K562 (cell line): Measurements from ENCODE around the gene TRAF3. TPM values are rescaled to one million over a fixed set of nuclear protein-coding genes. Genes with fewer than 3 reads are reported as not detected.

ENCODE experiments used
- ATAC-seq: fragments of 200-7000 bp; cut with Tn5 transposase; 3 replicates; pipeline ENCODE4 v1.9.1; 2020; ENCODE audit warnings: moderate library complexity
- BruUV-seq: library from RNA; stranded (reverse); fragments of 400-500 nt; replicated peaks from 2 replicates; lab custom pipeline; 2021; lab: Mats Ljungman, UMichigan
- CTCF ChIA-PET: fragments of 300-600 bp; formaldehyde crosslinking; extraction: SDS; loops from one replicate; lab custom pipeline; 2021; ENCODE audit warnings: low intra/inter-chr PET ratio; lab: Yijun Ruan, JAX
- POLR2A ChIA-PET: fragments of 300-600, 350-650 bp; sonication (Branson Sonifier 250); formaldehyde crosslinking; extraction: SDS; loops from one replicate; lab custom pipeline; 2021; ENCODE audit warnings: antibody characterized with exemption, inconsistent platforms; lab: Yijun Ruan, JAX
- DNase-seq, 4 experiments: peaks; one replicate each; pipeline versions ENCODE4 v3.0.0 to v3.0.0-alpha.2; 2011 to 2018; ENCODE audit warnings: low spot score in 3 of 4, mixed read lengths in 3 of 4; ENCODE audit errors: extremely low read depth in 1 of 4
- FAIRE-seq: peaks from 2 replicates; lab custom pipeline; 2011; peaks lifted over from hg19 to GRCh38; lab: Jason Lieb, UNC
- H2AFZ ChIP-seq: 2 replicates; pipeline ENCODE4 v1.6.0; 2011; ENCODE audit warnings: low read depth, low read length, control low read depth, inconsistent platforms
- H3K27ac ChIP-seq: fragments of 200-600 bp; 3 replicates; pipeline ENCODE4 v1.8.0; 2011; ENCODE audit warnings: low read depth, mild to moderate bottlenecking, control low read depth, inconsistent platforms, low read length, moderate library complexity, mixed read lengths; ENCODE audit errors: extremely low read depth
- H3K27me3 ChIP-seq, 2 experiments: fragments of 300-600 bp in 1 of 2; 2 replicates in 1 of 2; 3 replicates in 1 of 2; pipeline versions ENCODE4 v1.6.0 to v1.8.0; 2011; ENCODE audit warnings: inconsistent platforms in 2 of 2, low read length in 2 of 2, mild to moderate bottlenecking in 1 of 2, mixed read lengths in 1 of 2, moderate library complexity in 1 of 2; ENCODE audit not compliant: control insufficient read depth in 2 of 2, insufficient read depth in 2 of 2
- H3K36me3 ChIP-seq: fragments of 300-600 bp; 3 replicates; pipeline ENCODE4 v1.8.0; 2011; ENCODE audit warnings: mild to moderate bottlenecking, low read length, inconsistent platforms; ENCODE audit not compliant: control insufficient read depth, insufficient read depth
- H3K4me1 ChIP-seq, 2 experiments: fragments of 200-600 bp in 1 of 2; replicated peaks in 1 of 2; 2 replicates in 1 of 2; 3 replicates in 1 of 2; pipeline versions ENCODE4 v1.5.1 to v1.8.0; 2011; ENCODE audit warnings: inconsistent platforms in 2 of 2, low read length in 2 of 2, mild to moderate bottlenecking in 1 of 2, mixed read lengths in 1 of 2, moderate library complexity in 1 of 2; ENCODE audit not compliant: control insufficient read depth in 2 of 2, insufficient read depth in 2 of 2
- H3K4me2 ChIP-seq: 2 replicates; pipeline ENCODE4 v1.6.1; 2011; ENCODE audit warnings: low read length, control low read depth, inconsistent platforms, mixed read lengths; ENCODE audit not compliant: insufficient read depth
- H3K4me3 ChIP-seq: fragments of 200-600 bp; sonication (generic), shearing (Covaris generic); 2 replicates; pipeline ENCODE4 v1.5.1; 2016; ENCODE audit warnings: control low read depth, inconsistent platforms
- H3K79me2 ChIP-seq: fragments of 200-600 bp; 3 replicates; pipeline ENCODE4 v1.8.0; 2011; ENCODE audit warnings: low read length, inconsistent platforms; ENCODE audit not compliant: control insufficient read depth, insufficient read depth
- H3K9ac ChIP-seq, 2 experiments: 2 replicates each; pipeline versions ENCODE4 v1.6.0 to v1.6.1; 2011; ENCODE audit warnings: low read depth in 2 of 2, low read length in 2 of 2, control low read depth in 1 of 2, inconsistent platforms in 1 of 2, mild to moderate bottlenecking in 1 of 2, mixed read lengths in 1 of 2; ENCODE audit not compliant: insufficient read depth in 1 of 2
- H3K9me1 ChIP-seq: one replicate; pipeline ENCODE4 v1.6.0; 2011; ENCODE audit warnings: inconsistent platforms, mild to moderate bottlenecking, low read length, moderate library complexity; ENCODE audit not compliant: control insufficient read depth, insufficient read depth
- H3K9me3 ChIP-seq: replicated peaks from 2 replicates; pipeline ENCODE4 v1.5.1; 2011; ENCODE audit warnings: low read depth, low read length, inconsistent platforms; ENCODE audit not compliant: control insufficient read depth, insufficient read depth
- H4K20me1 ChIP-seq: replicated peaks from 2 replicates; pipeline ENCODE4 v1.6.1; 2011; ENCODE audit warnings: low read length, inconsistent platforms, mixed read lengths; ENCODE audit not compliant: control insufficient read depth, insufficient read depth
- ATF4 ChIP-seq: fragments of 450-650 bp; formaldehyde crosslinking; IDR thresholded peaks from 2 replicates; pipeline ENCODE4 v1.4.0; 2022; ENCODE audit warnings: mild to moderate bottlenecking, moderate library complexity
- E4F1 ChIP-seq: fragments of 250-450 bp; sonication (Bioruptor Pico); IDR thresholded peaks from 2 replicates; pipeline ENCODE4 v1.5.0; 2021; ENCODE audit warnings: mild to moderate bottlenecking, borderline replicate concordance
- GABPA ChIP-seq: fragments of 200-800 bp; sonication (Bioruptor generic); conservative IDR thresholded peaks from 2 replicates; pipeline ENCODE4 v1.6.1; 2016; ENCODE audit warnings: low read depth, missing genetic modification characterization, missing compliant biosample characterization
- LARP7 ChIP-seq: fragments of 450-650 bp; IDR thresholded peaks from 2 replicates; pipeline ENCODE4 v1.6.1; 2016
- MCM5 ChIP-seq: fragments of 450-650 bp; IDR thresholded peaks from 2 replicates; pipeline ENCODE4 v1.6.1; 2016; ENCODE audit warnings: low read depth
- MTA2 ChIP-seq: fragments of 450-650 bp; IDR thresholded peaks from 2 replicates; pipeline ENCODE4 v1.6.1; 2016; ENCODE audit warnings: low read depth
- PREB ChIP-seq: sonication (generic); formaldehyde crosslinking; IDR thresholded peaks from 2 replicates; pipeline ENCODE4 v1.8.1; 2023; ENCODE audit warnings: mild to moderate bottlenecking, missing genetic modification reagents
- ZBTB26 ChIP-seq: fragments of 450-650 bp; formaldehyde crosslinking; IDR thresholded peaks from 2 replicates; pipeline ENCODE4 v1.4.0; 2022; ENCODE audit warnings: missing genetic modification characterization
- ZHX1 ChIP-seq: fragments of 150-350 bp; conservative IDR thresholded peaks from 2 replicates; pipeline ENCODE4 v1.6.1; 2014; ENCODE audit warnings: low read length
- ZNF431 ChIP-seq: sonication (generic); formaldehyde crosslinking; IDR thresholded peaks from 2 replicates; pipeline ENCODE4 v1.8.0; 2022; ENCODE audit warnings: mild to moderate bottlenecking, missing genetic modification reagents
- ZNF785 ChIP-seq: fragments of 250-450 bp; sonication (Bioruptor Pico); IDR thresholded peaks from 2 replicates; pipeline ENCODE4 v1.4.0; 2020; ENCODE audit warnings: mild to moderate bottlenecking
- WGBS: fragments of 100-300 bp; shearing (Covaris generic); methylation state at CpG from one replicate; pipeline ENCODE4 v1.1.6; 2016; ENCODE audit warnings: low coverage, mixed read lengths; ENCODE audit not compliant: insufficient coverage; ENCODE audit errors: missing lambda C conversion rate; 5-methylcytosine and 5-hydroxymethylcytosine counted together
- in situ Hi-C: fragments of 300-500 bp; cut with MboI; formaldehyde crosslinking; loops from 4 replicates; pipeline ENCODE4 v1.15.0; 2018; ENCODE audit warnings: inconsistent platforms, mixed read lengths
- intact Hi-C: fragments of 100-400 bp; cut with micrococcal nuclease; formaldehyde crosslinking; loops from 2 replicates; pipeline ENCODE4 v1.14.2; 2022
- polyA plus RNA-seq, 8 experiments: library from polyadenylated mRNA; depleted of rRNA in 4 of 8; stranded (reverse) in 5 of 8; unstranded in 3 of 8; fragments of >200 nt; fragmentation: Nextera tagmentation in 2 of 8; fragmentation: Illumina TruSeq in 1 of 8; extraction: Ambion mirVana in 2 of 8; extraction: Trizol in 1 of 8; gene quantifications; 2 replicates each; pipeline versions ENCODE4 v1.2.1 to v1.2.3, GENCODE V29; 2011 to 2014; ENCODE audit warnings: inconsistent platforms in 1 of 8, missing spikeins in 1 of 8
- total RNA-seq, 7 experiments: library from RNA; depleted of rRNA in 6 of 7; stranded (reverse); fragments of >200 nt in 6 of 7; fragmentation: Illumina TruSeq in 2 of 7; extraction: Trizol in 2 of 7; gene quantifications; 2 replicates each; pipeline versions ENCODE4 v1.2.1 to v1.2.3, GENCODE V29; 2011 to 2021; ENCODE audit warnings: low replicate concordance in 1 of 7

TRAF3 gene
- total and polyA plus RNA-seq, 9 of the 15 experiments (the other 6 are each of a cell fraction or from before 2014, with no cell fraction given): 0.52 to 21.3 (median 9.9) TPM

- intact Hi-C loops (no loop called here), in situ Hi-C loops (loop anchor here (25.0 kb wide), 1 partner anchor 396 kb away; the partner anchor contains the start of gene ANKRD9)
- no peak overlapping the region for H3K4me2 ChIP-seq
- DNase-seq (no peak), ATAC-seq (no peak), FAIRE-seq (no peak)
- no peak overlapping the region for H2AFZ ChIP-seq
- no TSS peak for BruUV-seq
- H3K79me2 ChIP-seq: no peaks in the 10 kb centered on the region
- no peaks in the 10 kb centered on the region for H3K9me1 ChIP-seq
- H3K4me1 ChIP-seq: peaks cover 0 to 10% of the 10 kb centered on the region in 2 experiments; a peak in 1 of 5 replicates
- CTCF ChIA-PET: no interaction called here
- 90% methylated on average over 19 of the region's 23 CpGs for WGBS
- H3K36me3 ChIP-seq: peaks cover 8% of the 10 kb centered on the region; the same call in 1 of the 3 replicates
- H3K9ac ChIP-seq: no peak overlapping the region
- H4K20me1 ChIP-seq: no peaks in the 10 kb centered on the region
- POLR2A ChIA-PET: no interaction called here
- H3K27ac ChIP-seq: no peak overlapping the region
- no peaks in the 10 kb centered on the region for H3K9me3 ChIP-seq
- TF ChIP-seq GABPA (tag) (no peak), PREB (CRISPR knock-in tag) (no peak), MTA2 (no peak), ZBTB26 (CRISPR knock-in tag) (no peak), LARP7 (no peak), ATF4 (CRISPR knock-in tag) (no peak), ZNF785 (CRISPR knock-in tag) (no peak), MCM5 (no peak), ZNF431 (CRISPR knock-in tag) (no peak), E4F1 (CRISPR knock-in tag) (no peak), ZHX1 (no peak)
- H3K27me3 ChIP-seq: no peaks in the 10 kb centered on the region
- H3K4me3 ChIP-seq: no peak overlapping the region
Observed at GRCh38 chr14:102907980-102908730, 130.9 kb downstream of the TRAF3 start.
